ENCODE results near the gene ANKRD6. TPM values are rescaled to one million over a fixed set of nuclear protein-coding genes. Genes with fewer than 3 reads are reported as not detected.

Gene ANKRD6
- total RNA-seq, 1 experiment from 2014 or later, result 5.6 TPM

DNA sequence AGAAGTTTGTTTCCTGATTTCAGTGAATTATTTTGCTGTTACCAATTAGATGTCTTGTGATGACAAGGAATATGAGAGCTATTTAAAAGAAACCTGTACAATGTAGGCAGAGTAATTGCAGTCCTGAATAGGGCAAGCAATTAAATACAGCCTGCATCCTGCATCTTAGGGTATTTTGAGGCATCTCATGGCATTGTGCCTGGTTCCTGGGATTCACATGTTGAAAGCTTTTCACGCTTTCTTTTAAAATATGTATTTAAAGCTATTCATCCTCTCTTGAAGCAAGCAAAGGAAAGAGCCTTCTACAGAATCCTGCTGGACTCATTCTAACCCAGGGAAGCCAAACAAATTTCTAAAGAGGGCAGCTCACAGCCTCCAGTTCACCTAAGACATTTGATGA is 16.2 kb upstream of the ANKRD6 start:
- Mint-ChIP-seq H3K27ac (no peak overlapping the region), H3K27me3 (ENCODE audit: low read depth) (peaks cover 33% of the 10 kb centered on the region), H3K9me3 (no peaks in the 10 kb centered on the region), H3K4me1 (peaks cover 7 to 9% of the 10 kb centered on the region in 2 experiments), H3K4me3 (no peak overlapping the region), H3K36me3 (ENCODE audit: insufficient read depth in 1 of 3, low read depth in 3 of 3) (no peaks in the 10 kb centered on the region)
- Histone ChIP-seq H3K23me2 (ENCODE audit: insufficient read length, low read depth, low read length, poor library complexity, severe bottlenecking) (peaks cover 4% of the 10 kb centered on the region), H3K4me1 (ENCODE audit: insufficient read depth, low read length) (no peaks in the 10 kb centered on the region), H3K9me3 (ENCODE audit: control insufficient read depth, low read depth, low read length) (no peaks in the 10 kb centered on the region), H2AFZ (ENCODE audit: low read length) (no peak overlapping the region), H2BK20ac (ENCODE audit: low read depth, low read length, poor library complexity, severe bottlenecking) (no peak overlapping the region), H4K5ac (ENCODE audit: insufficient read length, low read depth, low read length) (no peak overlapping the region), H3K4ac (ENCODE audit: low read depth, low read length) (no peak overlapping the region), H3K4me2 (ENCODE audit: insufficient read depth, insufficient read length, low read length) (no peak overlapping the region), H2BK12ac (ENCODE audit: insufficient read length, low read depth, low read length) (no peak overlapping the region), H3K23ac (ENCODE audit: insufficient read length, low read depth, low read length) (no peak overlapping the region), H2BK15ac (ENCODE audit: low read depth, low read length) (no peak overlapping the region), H4K20me1 (ENCODE audit: control insufficient read depth, insufficient read depth, insufficient read length) (no peaks in the 10 kb centered on the region), H3K9ac (ENCODE audit: extremely low read depth, insufficient read length, low read length) (no peak overlapping the region), H4K91ac (ENCODE audit: insufficient read length, low read depth, low read length) (no peak overlapping the region), H3K27me3 (ENCODE audit: insufficient read depth, low read length) (peaks cover 5% of the 10 kb centered on the region; the same call in 1 of the 2 replicates), H3K56ac (ENCODE audit: insufficient read length, low read depth, low read length) (no peak overlapping the region), H3K14ac (ENCODE audit: insufficient read depth, low read length) (no peak overlapping the region), H3K79me2 (ENCODE audit: insufficient read depth, low read length) (no peaks in the 10 kb centered on the region), H2BK120ac (ENCODE audit: low read depth, low read length, poor library complexity, severe bottlenecking) (no peak overlapping the region), H2AK5ac (ENCODE audit: insufficient read length, low read length) (no peak overlapping the region), H2BK5ac (ENCODE audit: insufficient read length, low read length) (no peak overlapping the region), H4K8ac (replicated peaks; ENCODE audit: insufficient read length, low read depth, low read length) (no peak overlapping the region), H3K18ac (ENCODE audit: insufficient read length, low read depth, low read length) (no peak overlapping the region), H3K27ac (ENCODE audit: insufficient read length, low read depth, low read length) (no peak overlapping the region), H3K79me1 (ENCODE audit: insufficient read depth, low read depth, low read length, poor library complexity, severe bottlenecking) (no peaks in the 10 kb centered on the region), H3T11ph (ENCODE audit: low read length) (no peak overlapping the region)
- DNase-seq, result no peak
- no CpG with 5 or more reads among the region's 1 CpG for WGBS (ENCODE audit: extremely low coverage, insufficient read length, low lambda C conversion rate)
- TF ChIP-seq, protein P1, sequence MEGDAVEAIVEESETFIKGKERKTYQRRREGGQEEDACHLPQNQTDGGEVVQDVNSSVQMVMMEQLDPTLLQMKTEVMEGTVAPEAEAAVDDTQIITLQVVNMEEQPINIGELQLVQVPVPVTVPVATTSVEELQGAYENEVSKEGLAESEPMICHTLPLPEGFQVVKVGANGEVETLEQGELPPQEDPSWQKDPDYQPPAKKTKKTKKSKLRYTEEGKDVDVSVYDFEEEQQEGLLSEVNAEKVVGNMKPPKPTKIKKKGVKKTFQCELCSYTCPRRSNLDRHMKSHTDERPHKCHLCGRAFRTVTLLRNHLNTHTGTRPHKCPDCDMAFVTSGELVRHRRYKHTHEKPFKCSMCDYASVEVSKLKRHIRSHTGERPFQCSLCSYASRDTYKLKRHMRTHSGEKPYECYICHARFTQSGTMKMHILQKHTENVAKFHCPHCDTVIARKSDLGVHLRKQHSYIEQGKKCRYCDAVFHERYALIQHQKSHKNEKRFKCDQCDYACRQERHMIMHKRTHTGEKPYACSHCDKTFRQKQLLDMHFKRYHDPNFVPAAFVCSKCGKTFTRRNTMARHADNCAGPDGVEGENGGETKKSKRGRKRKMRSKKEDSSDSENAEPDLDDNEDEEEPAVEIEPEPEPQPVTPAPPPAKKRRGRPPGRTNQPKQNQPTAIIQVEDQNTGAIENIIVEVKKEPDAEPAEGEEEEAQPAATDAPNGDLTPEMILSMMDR (conservative IDR thresholded peaks at IDR 0.05), result no peak
